HG02623 (cell line): ENCODE measurements around the gene C1orf210.

ENCODE experiments used
- ATAC-seq: cut with Tn5 transposase; IDR thresholded peaks from one replicate; pipeline ENCODE4 v1.9.1; 2021; ENCODE audit warnings: moderate library complexity; ENCODE audit not compliant: unreplicated experiment

The C1orf210 gene

DNA sequence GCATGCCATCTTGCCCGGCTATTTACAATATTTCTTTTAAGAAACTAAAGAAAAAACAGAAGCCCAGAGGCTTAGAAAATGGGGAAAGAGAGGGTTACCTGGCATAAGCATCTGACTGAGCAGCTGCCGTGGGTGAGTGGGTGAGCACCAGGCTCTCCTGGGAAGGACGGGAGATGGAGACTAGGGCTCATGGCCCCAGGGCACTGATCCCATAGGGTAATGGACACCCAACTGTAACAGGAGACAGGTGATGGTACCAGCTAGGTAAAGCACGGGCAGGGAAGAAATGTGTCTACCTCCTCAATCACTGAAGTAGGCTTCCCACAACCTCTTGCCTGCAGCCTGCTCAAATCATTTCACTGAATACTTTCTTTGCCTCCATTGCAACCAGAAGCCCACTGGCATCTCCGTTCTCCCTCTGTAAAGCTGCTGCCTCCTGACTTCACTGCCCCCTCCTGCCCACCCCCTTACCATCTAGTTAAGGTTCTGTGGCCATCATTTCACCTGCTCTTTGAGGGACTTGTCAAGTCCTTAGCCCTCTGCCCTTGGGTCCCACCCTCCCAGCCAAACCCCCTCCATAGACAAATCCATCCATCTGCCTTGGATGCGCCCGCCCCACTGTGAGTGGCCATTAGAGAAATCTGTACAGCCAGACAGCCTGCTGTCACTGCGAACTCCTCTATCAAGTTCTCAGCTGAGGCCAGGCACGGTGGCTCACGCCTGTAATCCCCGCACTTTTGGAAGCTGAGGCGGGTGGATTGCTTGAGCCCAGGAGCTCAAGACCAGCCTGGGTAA lies 9.4 kb downstream of the C1orf210 start:
- ATAC-seq: no peak

GRCh38 chr1:43274804-43275180 lies 10.6 kb downstream of the C1orf210 start:
- ATAC-seq: no peak

GRCh38 chr1:43274125-43274803 lies 11.1 kb downstream of the C1orf210 start:
- ATAC-seq: no peak

DNA sequence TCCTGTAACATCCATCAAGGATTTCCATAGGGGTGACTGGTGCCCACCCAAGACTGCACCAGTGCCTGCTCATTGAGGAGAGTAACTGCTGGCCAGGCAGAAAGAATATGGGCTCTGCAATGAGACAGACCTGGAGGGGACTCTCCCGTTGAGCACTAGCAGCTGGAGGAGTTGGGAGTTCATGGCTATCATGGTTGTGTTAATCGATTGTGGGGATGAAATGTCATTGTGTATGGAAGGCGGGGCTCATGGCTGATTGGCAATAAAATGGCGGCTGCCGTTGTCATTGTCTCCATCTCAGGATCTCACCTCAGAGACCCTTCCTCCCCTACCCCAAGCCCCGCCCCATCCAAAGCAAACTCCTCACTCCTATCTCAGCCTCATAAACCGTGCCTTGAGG lies 11.7 kb downstream of the C1orf210 start:
- ATAC-seq: no peak

- ATAC-seq: no peak
These were observed 12.5 kb downstream of the C1orf210 start for GRCh38 chr1:43272576-43273571.

- ATAC-seq: no peak
These were observed 13.2 kb downstream of the C1orf210 start for GRCh38 chr1:43272161-43272560.

DNA sequence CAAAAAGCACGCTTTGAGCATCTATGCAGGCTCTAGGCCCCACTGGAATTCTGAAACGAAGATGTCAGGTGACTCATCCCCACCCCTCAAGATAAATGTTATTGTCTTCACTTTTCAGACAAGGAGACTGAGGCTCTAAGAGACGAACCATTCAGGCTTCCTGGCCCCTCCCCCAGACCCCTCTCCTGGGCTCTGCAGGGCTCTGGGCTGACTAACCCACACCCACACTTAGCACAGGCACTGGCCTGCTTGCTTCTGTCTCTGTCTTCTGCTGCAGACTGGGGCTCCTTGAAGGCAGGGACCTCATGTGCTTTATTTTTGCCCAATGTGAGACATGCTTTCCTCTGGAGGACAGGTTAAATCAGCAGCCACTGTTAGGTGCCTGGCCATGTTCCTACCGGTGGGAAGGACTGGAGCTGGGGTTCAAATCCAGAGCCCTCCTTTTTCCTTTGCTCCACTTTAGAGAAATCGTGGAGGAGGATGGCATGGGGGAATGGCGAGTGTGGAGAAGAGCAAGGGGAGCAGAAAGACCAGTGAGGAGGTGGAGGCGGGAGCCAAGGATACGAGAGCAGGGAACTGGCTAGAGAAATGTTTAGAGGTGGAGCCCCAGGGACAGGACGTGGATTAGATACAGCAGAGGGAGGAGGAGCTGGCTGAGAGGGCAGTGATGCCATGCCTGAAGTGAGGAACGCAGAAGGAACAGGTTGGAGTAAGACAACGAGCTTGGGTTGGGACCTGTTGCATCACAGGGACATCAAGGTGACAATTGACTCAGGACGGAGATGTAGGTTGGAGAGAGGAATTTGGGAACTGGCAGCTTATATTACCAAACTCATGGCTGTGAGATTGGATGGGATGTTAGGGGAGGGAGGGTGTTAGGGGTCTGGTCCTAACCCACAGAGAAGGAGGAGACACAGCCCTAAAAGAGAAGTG lies 13.9 kb downstream of the C1orf210 start:
- ATAC-seq: no peak

GRCh38 chr1:43270421-43271095 lies 14.8 kb downstream of the C1orf210 start:
- ATAC-seq: no peak

GRCh38 chr1:43269627-43270375 lies 15.6 kb downstream of the C1orf210 start, which contains the start of gene TMEM125:
TMEM125 (plus strand) TSS chr1:43269983; CDS start chr1:43272723, 2,740 bp downstream.
- no peak for ATAC-seq

- no peak for ATAC-seq
These were observed 17.5 kb downstream of the C1orf210 start for GRCh38 chr1:43267818-43268425.

- no peak for ATAC-seq
These were observed 18.0 kb downstream of the C1orf210 start for GRCh38 chr1:43267291-43267805.

GRCh38 chr1:43266881-43267280 lies 18.5 kb downstream of the C1orf210 start:
- ATAC-seq: no peak

- no peak for ATAC-seq
These were observed 19.9 kb downstream of the C1orf210 start for GRCh38 chr1:43265431-43265830.

- ATAC-seq: no peak
These were observed 27.0 kb downstream of the C1orf210 start for GRCh38 chr1:43258370-43258769.

DNA sequence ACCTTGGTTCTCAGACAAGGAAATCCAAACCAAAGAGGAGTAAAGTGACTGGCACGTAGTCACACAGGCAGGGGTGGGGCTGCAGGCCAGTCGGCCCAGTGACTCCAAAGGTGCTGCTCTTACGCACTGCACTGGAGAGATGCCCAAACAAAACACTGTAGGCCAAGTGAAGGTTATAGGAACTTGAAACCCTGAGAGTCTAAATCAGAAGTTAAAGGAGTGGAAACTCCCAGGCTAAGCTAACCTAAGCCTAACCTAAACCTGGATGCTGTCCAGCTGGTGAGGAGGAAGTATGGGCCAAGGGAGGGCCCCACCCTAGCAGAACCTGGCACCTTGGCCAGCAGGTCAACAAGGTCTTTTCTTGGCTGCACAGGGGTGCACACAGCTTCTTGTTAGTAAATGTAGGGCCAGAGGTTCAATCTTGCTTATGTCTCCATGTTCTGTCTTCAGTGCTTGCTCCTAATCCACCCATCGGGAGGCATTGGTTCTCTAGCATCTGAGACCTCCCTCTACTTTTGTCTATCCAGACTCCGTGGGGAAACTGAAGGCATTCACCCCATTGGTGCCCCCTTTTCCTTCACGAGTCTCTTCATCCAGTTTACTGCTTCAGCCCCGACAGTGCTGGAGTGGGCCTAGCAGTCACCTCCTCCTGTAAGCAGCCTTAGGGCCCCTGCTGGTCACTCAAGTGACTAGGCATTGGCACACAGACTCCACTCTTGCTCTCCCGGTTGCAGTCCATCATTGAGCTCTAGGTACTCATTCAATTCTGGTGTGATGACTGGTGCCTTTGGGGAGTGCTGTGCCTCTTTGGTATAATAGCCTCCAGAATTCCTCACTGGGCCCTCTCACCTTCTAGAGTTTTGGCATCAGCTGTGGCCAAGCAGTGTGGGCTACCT lies 28.5 kb downstream of the C1orf210 start:
- ATAC-seq: no peak

GRCh38 chr1:43255438-43256210 lies 29.8 kb downstream of the C1orf210 start:
- no peak for ATAC-seq
